Osteocyte (in vitro differentiated cells): ENCODE results near the gene SHF. TPM values are rescaled to one million over a fixed set of nuclear protein-coding genes. Genes with fewer than 3 reads are reported as not detected.

Experiments
- DNase-seq: peaks from one replicate; pipeline ENCODE4 v3.0.0; 2021; ENCODE audit warnings: mixed read lengths; ENCODE audit not compliant: unreplicated experiment; ENCODE audit errors: extremely low spot score
- H3K27ac Mint-ChIP-seq: one replicate; pipeline ENCODE4 v1.8.0; 2021; ENCODE audit warnings: mild to moderate bottlenecking, mixed read lengths; ENCODE audit not compliant: unreplicated experiment
- H3K27me3 Mint-ChIP-seq: one replicate; pipeline ENCODE4 v1.8.0; 2021; ENCODE audit warnings: mixed read lengths; ENCODE audit not compliant: unreplicated experiment
- H3K36me3 Mint-ChIP-seq: one replicate; pipeline ENCODE4 v1.8.0; 2021; ENCODE audit warnings: mixed read lengths; ENCODE audit not compliant: unreplicated experiment
- H3K4me1 Mint-ChIP-seq: one replicate; pipeline ENCODE4 v1.8.0; 2021; ENCODE audit warnings: mixed read lengths; ENCODE audit not compliant: unreplicated experiment
- H3K4me3 Mint-ChIP-seq: one replicate; pipeline ENCODE4 v1.8.0; 2021; ENCODE audit warnings: mild to moderate bottlenecking, moderate library complexity, mixed read lengths; ENCODE audit not compliant: unreplicated experiment
- H3K9me3 Mint-ChIP-seq: one replicate; pipeline ENCODE4 v1.8.0; 2021; ENCODE audit warnings: mixed read lengths; ENCODE audit not compliant: unreplicated experiment
- CTCF ChIP-seq: fragments of 200-600 bp; sonication (generic); IDR thresholded peaks from 2 replicates; pipeline ENCODE4 v1.5.0; 2021; ENCODE audit warnings: antibody characterized with exemption, mild to moderate bottlenecking, moderate library complexity
- total RNA-seq: library from RNA; stranded (reverse); gene quantifications from 2 replicates; pipeline ENCODE4 v1.2.1, GENCODE V29; 2021

Gene SHF
- total RNA-seq, 1 donor from 2014 or later, result 15.8 TPM

GRCh38 chr15:45149060-45149459 is 38.7 kb downstream of the SHF start:
- Mint-ChIP-seq H3K9me3 (no peaks in the 10 kb centered on the region), H3K36me3 (peaks cover 7% of the 10 kb centered on the region), H3K4me1 (no peaks in the 10 kb centered on the region), H3K27ac (no peak overlapping the region), H3K4me3 (no peak overlapping the region), H3K27me3 (peaks cover 15% of the 10 kb centered on the region)
- no peak for TF ChIP-seq CTCF
- no peak for DNase-seq

- no peak for DNase-seq
- H3K9me3 Mint-ChIP-seq, result no peaks in the 10 kb centered on the region
- TF ChIP-seq CTCF, result no peak
Measured at GRCh38 chr15:45148076-45149059, 39.4 kb downstream of the SHF start.

GRCh38 chr15:45147606-45148005 is 40.2 kb downstream of the SHF start:
- H3K36me3 Mint-ChIP-seq, result peaks cover 5% of the 10 kb centered on the region
- DNase-seq, result no peak
- TF ChIP-seq CTCF, result no peak
- no peaks in the 10 kb centered on the region for H3K9me3 Mint-ChIP-seq
- H3K27ac Mint-ChIP-seq, result no peak overlapping the region
- no peaks in the 10 kb centered on the region for H3K4me1 Mint-ChIP-seq
- peaks cover 15% of the 10 kb centered on the region for H3K27me3 Mint-ChIP-seq
- H3K4me3 Mint-ChIP-seq, result no peak overlapping the region

More at GRCh38 chr15:45148076-45149059, 39.4 kb downstream of the SHF start:
- Mint-ChIP-seq H3K4me1 (no peaks in the 10 kb centered on the region), H3K4me3 (no peak overlapping the region), H3K27me3 (peaks cover 15% of the 10 kb centered on the region), H3K27ac (no peak overlapping the region), H3K36me3 (peaks cover 7% of the 10 kb centered on the region)

GRCh38 chr15:45146405-45146804 is 41.4 kb downstream of the SHF start:
- Mint-ChIP-seq H3K4me1 (no peaks in the 10 kb centered on the region), H3K27me3 (peaks cover 18% of the 10 kb centered on the region), H3K9me3 (no peaks in the 10 kb centered on the region), H3K36me3 (no peaks in the 10 kb centered on the region), H3K4me3 (no peak overlapping the region), H3K27ac (no peak overlapping the region)
- no peak for DNase-seq
- TF ChIP-seq CTCF, result no peak

GRCh38 chr15:45144775-45145174 is 43.0 kb downstream of the SHF start:
- Mint-ChIP-seq H3K4me1 (no peaks in the 10 kb centered on the region), H3K27me3 (peaks cover 18% of the 10 kb centered on the region), H3K27ac (no peak overlapping the region), H3K4me3 (no peak overlapping the region), H3K9me3 (no peaks in the 10 kb centered on the region), H3K36me3 (no peaks in the 10 kb centered on the region)
- DNase-seq, result no peak
- no peak for TF ChIP-seq CTCF
